PC-3 (cell line): Measurements from ENCODE around the gene AUTS2. TPM values are rescaled to one million over a fixed set of nuclear protein-coding genes. Genes with fewer than 3 reads are reported as not detected.

Source experiments
- ATAC-seq: fragments of 200-7000 bp; cut with Tn5 transposase; 2 replicates; pipeline ENCODE4 v1.9.1; 2020; ENCODE audit warnings: mild to moderate bottlenecking, moderate library complexity
- BruUV-seq: library from RNA; stranded (reverse); fragments of 400-500 nt; replicated peaks from 2 replicates; lab custom pipeline; 2021; lab: Mats Ljungman, UMichigan
- CTCF ChIA-PET: fragments of 300-600 bp; sonication (Branson Sonifier 250); formaldehyde crosslinking; loops from one replicate; lab custom pipeline; 2022; ENCODE audit warnings: antibody characterized with exemption; lab: Charles Lee
- POLR2A ChIA-PET: fragments of 300-600 bp; sonication (Branson Sonifier 250); formaldehyde crosslinking; loops from one replicate; lab custom pipeline; 2022; ENCODE audit warnings: antibody characterized with exemption; ENCODE audit not compliant: unreplicated experiment; lab: Charles Lee
- DNase-seq: peaks from one replicate; pipeline ENCODE4 v3.0.0-alpha.2; 2015
- H2AFZ ChIP-seq: fragments of 300-600 bp; sonication (generic); 2 replicates; pipeline ENCODE4 v1.6.0; 2016; ENCODE audit warnings: antibody characterized with exemption, low read length
- H3F3A ChIP-seq: fragments of 300-600 bp; sonication (generic); one replicate; pipeline ENCODE4 v1.6.0; 2017; ENCODE audit warnings: antibody characterized with exemption, low read length, control low read depth, mild to moderate bottlenecking; ENCODE audit not compliant: unreplicated experiment
- H3K27ac ChIP-seq: fragments of 300-600 bp; sonication (generic); 2 replicates; pipeline ENCODE4 v1.5.1; 2016; ENCODE audit warnings: mild to moderate bottlenecking, low read length
- H3K27me3 ChIP-seq: fragments of 300-600 bp; sonication (generic); 2 replicates; pipeline ENCODE4 v1.6.1; 2016; ENCODE audit warnings: low read length, mixed read lengths
- H3K36me3 ChIP-seq: fragments of 300-600 bp; sonication (generic); 2 replicates; pipeline ENCODE4 v1.6.1; 2016; ENCODE audit warnings: low read depth, mixed run types, low read length, mixed read lengths
- H3K4me1 ChIP-seq: fragments of 300-600 bp; sonication (generic); 2 replicates; pipeline ENCODE4 v1.5.1; 2016; ENCODE audit warnings: low read length; ENCODE audit not compliant: insufficient read depth
- H3K4me2 ChIP-seq: fragments of 300-600 bp; sonication (generic); 2 replicates; pipeline ENCODE4 v1.6.0; 2016; ENCODE audit warnings: low read length
- H3K4me3 ChIP-seq: fragments of 300-600 bp; sonication (generic); 2 replicates; pipeline ENCODE4 v1.5.1; 2016; ENCODE audit warnings: mild to moderate bottlenecking, low read length, mixed read lengths
- H3K79me2 ChIP-seq: fragments of 300-600 bp; sonication (generic); 2 replicates; pipeline ENCODE4 v1.6.1; 2017; ENCODE audit warnings: low read length, mixed read lengths
- H3K9ac ChIP-seq: fragments of 300-600 bp; sonication (generic); 2 replicates; pipeline ENCODE4 v1.6.0; 2016; ENCODE audit warnings: mild to moderate bottlenecking, low read length
- H3K9me2 ChIP-seq: fragments of 300-600 bp; sonication (generic); replicated peaks from 2 replicates; pipeline ENCODE4 v1.6.1; 2016; ENCODE audit warnings: mixed run types, low read length, mixed read lengths
- H3K9me3 ChIP-seq: fragments of 300-600 bp; sonication (generic); 2 replicates; pipeline ENCODE4 v1.6.1; 2016; ENCODE audit warnings: low read length, mixed read lengths
- H4K20me1 ChIP-seq: fragments of 300-600 bp; sonication (generic); 2 replicates; pipeline ENCODE4 v1.6.1; 2016; ENCODE audit warnings: low read length, mixed read lengths
- CTCF ChIP-seq: fragments of 300-600 bp; sonication (generic); conservative IDR thresholded peaks from 2 replicates; pipeline ENCODE4 v1.5.1; 2017; ENCODE audit warnings: antibody characterized with exemption, low read depth, mild to moderate bottlenecking, low read length
- EZH2 ChIP-seq: fragments of 300-600 bp; sonication (generic); IDR thresholded peaks from one replicate; pipeline ENCODE4 v1.6.1; 2017; ENCODE audit warnings: antibody characterized with exemption, mild to moderate bottlenecking, low read length; ENCODE audit not compliant: unreplicated experiment
- EZH2phosphoT487 ChIP-seq: fragments of 300-600 bp; sonication (generic); IDR thresholded peaks from 2 replicates; pipeline ENCODE4 v1.6.1; 2018; ENCODE audit warnings: mild to moderate bottlenecking, antibody characterized with exemption, low read length, borderline replicate concordance
- intact Hi-C: fragments of 100-400 bp; cut with micrococcal nuclease; formaldehyde crosslinking; loops from 2 replicates; pipeline ENCODE4 v1.9.0; 2023
- total RNA-seq: library from RNA; depleted of rRNA; stranded (reverse); fragments of >200 nt; gene quantifications from 2 replicates; pipeline ENCODE4 v1.2.3, GENCODE V29; 2014

Gene AUTS2
- total RNA-seq, 1 experiment from 2014 or later, result not detected

- POLR2A ChIA-PET, result no interaction called here
- H4K20me1 ChIP-seq, result no peaks in the 10 kb centered on the region
Observed at GRCh38 chr7:69656077-69656476, 57.8 kb downstream of the AUTS2 start.

DNA sequence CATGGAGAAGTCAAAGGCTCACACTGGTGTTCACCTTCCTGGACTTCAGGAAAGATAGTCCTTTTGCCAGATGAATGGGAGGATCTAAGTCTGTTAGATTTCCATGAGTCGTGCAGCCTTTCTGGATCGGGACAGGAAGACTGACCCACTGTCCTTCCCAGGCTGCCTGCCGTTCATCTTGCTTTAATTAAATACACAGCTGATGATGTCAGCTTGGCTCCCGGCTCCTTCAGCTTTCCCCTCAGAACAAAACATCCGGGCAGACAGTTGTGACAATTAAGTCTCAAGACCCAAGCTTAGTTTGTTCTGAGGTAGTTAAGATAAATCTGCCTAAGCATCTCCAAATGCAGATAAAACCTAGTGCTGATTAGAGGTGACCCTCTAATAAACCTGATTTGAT, 58.6 kb downstream of the AUTS2 start:
- H3K4me3 ChIP-seq, result no peak overlapping the region
- CTCF ChIA-PET, result no interaction called here
- no peaks in the 10 kb centered on the region for H3K27me3 ChIP-seq
- H3K9me2 ChIP-seq, result no peaks in the 10 kb centered on the region
- DNase-seq (no peak), ATAC-seq (no peak)
- H3F3A ChIP-seq, result no peaks in the 10 kb centered on the region
- BruUV-seq, result no TSS peak
- intact Hi-C loops, result no loop called here
- no peaks in the 10 kb centered on the region for H3K36me3 ChIP-seq
- TF ChIP-seq EZH2phosphoT487, result no peak
- TF ChIP-seq CTCF, result no peak
- no peak for TF ChIP-seq EZH2
- no peak overlapping the region for H3K9ac ChIP-seq
- H3K4me2 ChIP-seq, result no peak overlapping the region
- H3K4me1 ChIP-seq, result no peaks in the 10 kb centered on the region
- H2AFZ ChIP-seq, result no peak overlapping the region
- H3K79me2 ChIP-seq, result no peaks in the 10 kb centered on the region
- POLR2A ChIA-PET, result no interaction called here
- H3K27ac ChIP-seq, result no peak overlapping the region
- H4K20me1 ChIP-seq, result no peaks in the 10 kb centered on the region
- peaks cover 6% of the 10 kb centered on the region; the same call in 1 of the 2 replicates for H3K9me3 ChIP-seq

More at GRCh38 chr7:69656077-69656476, 57.8 kb downstream of the AUTS2 start:
- Histone ChIP-seq H3K9me2 (no peaks in the 10 kb centered on the region), H3F3A (no peaks in the 10 kb centered on the region), H3K27me3 (no peaks in the 10 kb centered on the region), H3K4me2 (no peak overlapping the region), H3K9me3 (peaks cover 10% of the 10 kb centered on the region; the same call in 1 of the 2 replicates), H3K4me3 (no peak overlapping the region), H3K27ac (no peak overlapping the region), H3K79me2 (no peaks in the 10 kb centered on the region), H3K9ac (no peak overlapping the region), H3K4me1 (no peaks in the 10 kb centered on the region), H3K36me3 (no peaks in the 10 kb centered on the region), H2AFZ (no peak overlapping the region)
- TF ChIP-seq EZH2phosphoT487 (no peak), CTCF (no peak), EZH2 (no peak)
- BruUV-seq, result no TSS peak
- ATAC-seq, result no peak
- DNase-seq, result no peak
- intact Hi-C loops, result no loop called here
- CTCF ChIA-PET, result no interaction called here

- TF ChIP-seq EZH2, result no peak
- no peak for TF ChIP-seq EZH2phosphoT487
- no peak for TF ChIP-seq CTCF
- no TSS peak for BruUV-seq
- intact Hi-C loops, result no loop called here
Observed at GRCh38 chr7:69657331-69657730, 59.1 kb downstream of the AUTS2 start.

More at GRCh38 chr7:69657331-69657730, 59.1 kb downstream of the AUTS2 start:
- ATAC-seq (no peak), DNase-seq (no peak)
- CTCF ChIA-PET, result no interaction called here
- no peaks in the 10 kb centered on the region for H3K79me2 ChIP-seq
- no peaks in the 10 kb centered on the region for H3K9me2 ChIP-seq
- H3K4me2 ChIP-seq, result no peak overlapping the region
- H2AFZ ChIP-seq, result no peak overlapping the region
- no peak overlapping the region for H3K27ac ChIP-seq
- no peaks in the 10 kb centered on the region for H3K27me3 ChIP-seq
- H4K20me1 ChIP-seq, result no peaks in the 10 kb centered on the region
- 0 out of 2 replicates have a peak, but pooled peaks cover 4% of the 10 kb centered on the region for H3K9me3 ChIP-seq
- POLR2A ChIA-PET, result no interaction called here
- H3F3A ChIP-seq, result no peaks in the 10 kb centered on the region
- no peak overlapping the region for H3K9ac ChIP-seq
- H3K36me3 ChIP-seq, result no peaks in the 10 kb centered on the region
- no peak overlapping the region for H3K4me3 ChIP-seq
- no peaks in the 10 kb centered on the region for H3K4me1 ChIP-seq
